GM15510 (cell line): ENCODE results near the gene PDE2A.

Experiments used
- POLR2A ChIP-seq: IDR thresholded peaks from 3 replicates; pipeline ENCODE4 v1.6.1; 2011; ENCODE audit warnings: borderline replicate concordance; ENCODE audit not compliant: insufficient read length; ENCODE audit errors: extremely low read depth

The PDE2A gene

DNA sequence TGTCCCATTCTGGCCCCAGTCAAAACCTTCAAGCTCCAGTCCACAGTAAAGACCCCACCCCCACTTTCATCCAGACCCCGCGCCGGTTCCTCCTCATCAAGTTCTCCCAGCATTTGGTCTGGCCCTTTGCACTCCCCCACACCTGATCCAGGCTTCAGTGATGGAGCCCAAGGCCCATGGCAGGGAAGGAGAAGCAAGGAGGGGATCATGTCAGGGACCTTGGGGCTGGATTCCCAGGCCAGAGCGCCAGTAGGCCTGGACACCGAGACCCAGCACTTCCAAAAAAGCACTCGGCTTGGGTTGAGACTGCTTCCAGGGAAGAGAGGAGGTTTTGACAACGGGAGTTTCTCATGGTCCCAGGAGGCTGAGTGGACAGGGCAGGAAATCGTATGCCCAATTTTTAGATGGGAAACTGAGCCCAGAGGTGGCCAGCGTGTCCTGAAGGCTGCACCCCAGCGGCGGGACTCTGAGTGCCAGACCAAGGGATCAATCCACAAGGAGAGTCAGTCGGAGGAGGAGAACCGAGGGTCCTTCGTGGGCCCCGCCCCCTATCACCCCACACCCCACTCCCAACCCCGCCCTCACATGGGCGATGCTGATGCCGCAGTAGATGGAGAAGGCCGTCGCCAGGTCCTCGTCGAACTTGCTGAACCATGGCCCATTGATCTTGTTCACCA is 90.5 kb downstream of the PDE2A start:
- no peak for TF ChIP-seq POLR2A

DNA sequence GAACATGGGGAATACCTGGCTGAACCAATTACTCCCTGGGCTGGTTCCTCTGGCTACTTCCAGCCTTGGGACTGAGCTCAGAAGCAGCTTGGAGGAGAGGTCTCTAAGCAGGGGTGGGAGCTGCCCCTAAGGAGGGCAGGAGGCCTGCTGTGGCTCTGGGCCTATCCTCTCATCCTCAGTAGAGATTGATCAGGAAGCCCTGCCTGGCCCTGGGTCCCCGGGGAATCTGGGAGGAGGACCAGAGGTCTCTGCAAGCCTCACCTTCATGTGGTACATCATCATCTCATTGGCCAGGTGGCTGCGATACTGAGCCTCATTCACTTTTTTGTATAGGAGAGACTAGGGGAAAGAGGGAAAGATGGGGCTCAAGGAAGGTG is 91.1 kb downstream of the PDE2A start:
- TF ChIP-seq POLR2A = no peak

DNA sequence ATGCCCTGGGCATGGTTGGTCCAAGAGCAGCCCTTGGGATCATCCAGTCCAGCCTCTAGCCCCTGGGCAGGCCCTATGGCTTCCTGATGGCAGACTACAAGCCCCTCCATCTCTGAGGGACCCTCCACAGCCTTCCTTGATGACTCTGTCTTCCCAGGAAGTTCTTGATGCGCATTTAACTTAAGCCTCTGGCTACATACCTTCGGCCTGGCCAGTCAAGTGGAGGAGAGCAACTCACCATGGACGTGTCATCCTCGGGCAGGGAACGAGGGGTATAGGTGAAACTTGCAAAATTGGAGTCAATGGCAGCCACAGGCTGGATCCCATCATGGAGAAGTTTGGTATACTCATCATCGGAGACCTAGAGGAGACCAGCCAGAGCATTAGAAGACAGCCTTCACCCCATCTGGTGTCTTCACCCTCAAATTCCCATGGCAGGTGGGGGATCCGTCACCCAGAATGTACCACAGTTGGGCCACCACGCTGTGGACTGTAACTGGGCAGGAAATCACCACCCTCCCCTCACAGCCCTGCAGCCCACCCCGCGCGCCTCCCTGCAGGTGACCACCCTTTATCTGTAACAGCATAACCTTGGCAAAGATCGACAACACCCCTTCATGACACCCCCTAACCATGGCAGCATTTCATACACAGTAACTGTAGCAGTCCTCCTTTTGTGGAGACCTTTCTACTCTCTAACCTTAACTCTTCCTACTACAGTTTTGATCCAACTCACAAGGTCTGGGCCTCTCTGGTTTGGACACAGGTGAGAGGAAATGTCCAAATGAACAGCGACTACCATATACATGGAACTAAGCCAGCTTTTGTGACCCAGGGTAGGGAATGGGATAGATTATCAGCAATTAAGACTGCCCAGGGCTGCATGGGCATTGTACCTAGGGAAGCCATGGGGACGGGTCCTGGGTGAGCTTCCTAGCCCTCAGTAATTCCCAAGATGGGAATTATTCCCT is 91.7 kb downstream of the PDE2A start:
- TF ChIP-seq POLR2A = no peak

DNA sequence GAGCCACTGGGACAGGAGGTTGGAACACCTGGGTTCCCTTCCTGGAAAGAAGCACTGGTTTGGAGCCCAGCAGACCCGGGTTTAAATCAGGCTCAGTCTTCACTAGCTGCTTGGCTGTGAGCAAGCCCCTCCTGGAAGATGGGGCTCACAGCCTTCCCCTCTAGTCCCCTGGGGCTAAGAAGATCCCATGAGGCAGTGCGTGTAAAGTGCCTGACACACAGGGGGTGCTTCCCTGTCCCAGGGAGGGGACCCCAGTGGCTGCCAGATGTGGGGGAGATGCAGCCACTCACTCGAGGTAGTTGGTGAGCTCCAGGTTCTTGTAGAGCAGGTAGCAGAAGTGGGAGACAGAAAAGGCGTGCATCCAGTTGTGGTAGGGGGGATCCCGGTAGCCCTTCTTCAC is 93.2 kb downstream of the PDE2A start:
- TF ChIP-seq POLR2A = no peak

GRCh38 chr11:72580642-72580950 is 93.6 kb downstream of the PDE2A start:
- TF ChIP-seq POLR2A = no peak

DNA sequence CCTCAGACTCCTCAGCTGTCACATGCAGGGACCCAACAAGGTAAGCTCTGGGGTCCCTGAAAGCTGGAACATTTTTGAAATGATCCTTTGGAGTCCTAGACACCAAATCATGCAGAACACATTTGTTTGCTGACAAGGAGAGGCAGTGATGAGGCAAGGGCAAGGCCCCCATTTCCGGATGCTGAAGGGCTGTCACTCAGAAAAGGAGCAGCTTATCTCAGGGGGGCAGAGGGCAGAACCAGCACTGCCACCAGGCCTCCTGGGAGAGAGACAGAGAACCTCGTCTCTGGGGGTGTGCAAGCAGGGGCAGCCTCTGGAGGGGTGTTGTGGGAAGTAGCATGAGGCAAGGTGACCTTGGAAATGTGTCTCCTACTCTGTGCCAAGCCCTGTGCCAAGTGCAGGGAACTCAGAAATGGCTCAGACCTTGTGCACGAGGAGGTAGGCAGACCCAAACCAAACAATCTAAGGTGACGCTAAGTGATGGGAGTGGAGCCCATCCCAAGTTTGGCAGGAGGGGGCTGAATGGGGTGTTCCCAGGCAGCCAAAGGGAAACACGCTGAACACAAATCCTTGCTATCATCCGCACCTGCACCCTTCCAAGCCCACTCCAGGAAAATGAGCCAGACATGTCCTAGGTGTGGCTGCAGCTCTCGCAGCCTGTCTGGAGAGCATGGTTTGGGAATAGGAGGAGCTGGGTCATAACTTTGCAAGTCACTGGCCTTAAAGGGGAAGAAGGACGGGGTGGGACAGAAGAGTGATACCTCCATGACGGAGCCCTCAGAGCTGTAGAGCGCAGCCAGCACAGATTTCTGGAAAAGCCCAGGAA is 94.2 kb downstream of the PDE2A start:
- TF ChIP-seq POLR2A = no peak

DNA sequence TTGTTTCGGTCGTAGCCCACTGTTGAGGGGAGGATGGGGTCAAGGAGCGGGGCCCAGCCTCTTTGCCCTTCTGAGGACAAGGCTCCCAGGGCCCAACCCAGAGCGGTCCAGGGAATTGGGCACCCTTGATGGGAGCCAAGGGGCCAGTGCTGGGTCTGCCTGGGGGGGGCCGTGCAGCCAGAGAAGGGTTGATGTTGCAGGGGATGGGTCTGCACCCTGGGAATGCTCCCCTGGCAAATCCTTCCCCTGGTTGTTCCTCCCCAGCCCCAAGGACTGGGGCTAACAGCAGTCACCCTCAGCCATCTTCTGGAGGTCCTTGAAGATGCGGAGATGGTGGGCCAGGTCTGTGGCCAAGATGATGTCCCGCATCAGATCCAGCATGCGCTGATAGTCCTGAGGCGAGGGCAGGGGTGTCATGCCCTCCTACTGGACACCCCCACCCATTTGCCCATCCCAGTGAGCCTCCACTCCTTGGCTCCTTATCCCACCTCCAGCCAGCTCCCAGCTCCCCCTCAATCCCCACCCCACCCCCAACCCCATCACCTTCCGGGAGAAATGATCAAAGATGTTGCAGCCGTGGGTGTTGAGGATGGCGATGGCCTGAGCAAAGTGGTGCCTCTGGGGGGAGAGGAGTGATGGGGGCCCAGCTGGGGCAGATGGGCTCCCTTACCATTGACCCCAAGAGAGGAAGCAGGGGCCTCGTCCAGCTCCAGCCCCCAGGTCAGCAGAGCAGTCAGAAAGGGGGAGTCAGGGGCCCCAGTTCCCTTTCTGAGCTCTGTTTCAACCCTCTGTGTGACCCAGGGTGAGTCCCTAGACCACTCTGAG is 95.0 kb downstream of the PDE2A start:
- no peak for TF ChIP-seq POLR2A

DNA sequence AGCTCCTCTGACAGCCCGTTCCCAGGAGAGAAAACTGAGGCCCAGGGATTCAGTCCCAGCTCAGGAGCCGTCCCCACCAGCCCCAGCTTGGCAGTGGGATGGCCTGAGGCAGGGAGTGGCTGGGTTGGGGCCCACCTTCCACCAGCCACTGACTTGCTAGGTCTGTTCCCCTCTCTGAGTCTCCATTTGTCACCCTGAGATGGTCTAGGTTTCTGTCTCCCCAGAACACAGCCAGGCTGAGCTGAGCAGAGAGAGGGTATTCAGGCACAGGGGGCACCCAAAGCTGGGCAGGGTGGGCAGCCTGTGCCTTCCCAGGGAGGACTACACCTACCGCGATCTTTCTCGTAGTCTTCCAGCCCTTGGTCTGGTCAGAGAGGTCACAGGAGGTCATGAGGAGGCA is 95.7 kb downstream of the PDE2A start:
- no peak for TF ChIP-seq POLR2A

DNA sequence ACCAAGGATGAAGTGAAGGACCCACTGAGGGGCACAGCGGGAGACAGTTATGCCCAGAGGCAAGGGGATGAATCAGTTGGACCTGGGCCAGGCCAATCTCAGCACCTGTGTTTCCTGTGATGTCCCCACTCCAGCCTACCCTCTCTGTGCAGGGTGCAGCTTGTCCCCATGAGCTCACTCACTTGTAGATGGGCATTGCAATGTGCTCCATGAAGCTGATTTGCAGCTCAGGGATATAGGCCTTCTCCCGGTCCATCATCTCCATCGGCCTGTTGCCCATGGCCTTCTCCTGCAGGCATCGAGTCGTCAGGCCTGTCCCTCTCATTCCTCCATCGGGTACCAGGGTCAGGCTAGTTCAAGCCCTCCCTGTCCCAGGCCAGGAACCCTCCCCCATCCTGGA is 96.2 kb downstream of the PDE2A start:
- TF ChIP-seq POLR2A = no peak

DNA sequence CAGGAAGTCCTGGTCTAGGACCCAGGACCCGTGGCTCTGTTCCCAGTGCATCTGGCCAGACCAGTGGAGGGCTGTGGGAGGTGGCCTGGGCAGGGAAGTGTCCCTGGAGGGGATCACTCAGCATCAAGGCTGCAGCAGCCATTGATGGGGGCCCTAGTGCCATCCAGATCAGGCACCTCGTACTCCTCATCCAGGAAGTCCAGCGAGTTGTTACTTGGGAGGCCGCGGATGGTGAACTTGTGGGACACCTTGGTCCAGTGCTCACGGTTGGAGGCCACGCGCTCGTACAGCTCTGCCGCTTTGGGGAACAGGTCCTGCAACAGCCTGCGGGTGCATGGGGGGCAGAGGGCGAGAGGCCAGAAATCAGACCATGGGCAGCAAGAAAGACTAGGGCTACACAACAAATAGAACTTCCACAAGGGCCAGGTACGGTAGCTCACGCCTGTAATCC is 96.9 kb downstream of the PDE2A start:
- TF ChIP-seq POLR2A = no peak

DNA sequence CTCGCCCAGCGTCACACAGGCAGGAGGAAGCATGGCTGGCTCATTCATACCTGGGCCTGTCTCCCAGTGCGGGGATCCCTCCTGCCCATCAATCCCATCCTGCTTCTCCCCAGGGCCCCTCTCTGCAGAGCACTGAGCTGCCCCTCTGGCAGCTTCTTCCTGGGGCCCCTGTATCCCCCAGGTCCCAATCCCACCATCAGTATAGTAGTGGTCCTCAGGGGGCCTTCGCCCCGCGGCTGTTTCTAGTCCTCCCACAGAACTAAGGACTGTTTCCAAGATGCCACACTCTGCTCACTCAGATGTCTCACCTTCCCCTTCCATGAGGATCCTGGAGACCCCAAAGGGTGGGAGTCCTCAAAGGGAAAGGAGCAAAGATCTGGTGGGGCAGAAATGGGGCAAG is 97.6 kb downstream of the PDE2A start:
- no peak for TF ChIP-seq POLR2A

DNA sequence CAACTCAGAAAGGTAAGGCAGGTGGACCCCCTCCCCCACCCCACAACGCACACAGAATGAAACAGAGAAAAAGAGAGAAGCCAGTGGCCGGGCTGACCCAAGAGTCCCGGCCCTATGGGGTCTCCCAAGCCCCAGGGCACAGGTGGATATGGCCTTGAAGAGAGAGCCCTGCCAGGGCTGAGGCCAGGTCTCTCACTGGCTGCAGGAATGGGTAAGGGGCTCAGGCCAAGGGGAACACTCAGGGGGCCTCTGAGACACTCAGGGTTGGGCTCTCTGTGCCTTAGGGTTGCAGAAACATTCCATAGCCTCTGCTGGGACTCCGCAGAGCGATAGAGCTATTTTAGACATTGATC is 98.0 kb downstream of the PDE2A start:
- TF ChIP-seq POLR2A = no peak

DNA sequence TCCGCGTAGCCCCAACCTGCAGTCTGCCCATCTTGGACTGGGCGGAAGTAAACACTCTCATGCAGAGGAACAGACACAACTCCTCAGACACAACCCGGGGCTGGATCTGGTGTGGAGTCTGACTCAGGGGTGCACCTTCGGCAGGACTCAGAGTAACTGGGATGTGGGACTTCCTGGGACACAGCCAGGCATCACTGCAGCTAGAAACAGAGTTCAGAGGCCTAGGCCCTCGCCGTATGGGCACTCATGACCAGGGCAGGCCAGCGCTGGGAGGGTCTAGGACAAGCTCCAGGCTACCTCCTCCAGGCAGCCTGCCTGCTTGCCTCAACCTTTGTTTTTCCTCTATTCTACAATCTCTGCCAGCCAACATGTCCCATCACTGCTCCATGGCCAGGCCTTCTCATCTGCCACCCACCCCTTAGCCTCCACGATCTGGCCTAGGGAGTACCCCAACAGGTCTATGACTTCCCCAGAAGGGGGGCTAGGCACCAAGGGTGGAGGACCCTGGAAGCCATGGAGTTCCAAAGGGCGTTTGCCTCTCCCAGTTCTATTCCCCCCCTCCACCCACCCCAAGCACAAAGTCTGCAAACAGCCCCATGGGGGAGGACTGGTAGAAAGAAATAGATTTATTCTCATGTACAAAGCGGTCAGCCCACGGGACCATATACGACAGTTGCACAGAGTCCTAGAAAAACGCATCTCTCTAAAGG is 98.5 kb downstream of the PDE2A start:
- no peak for TF ChIP-seq POLR2A
